Ishikawa (cell line): ENCODE measurements around the gene BCL7A.

ENCODE experiments used
- CEBPB ChIP-seq: IDR thresholded peaks from 2 replicates; pipeline ENCODE4 v1.6.1; 2012
- CREB1 ChIP-seq: IDR thresholded peaks from 2 replicates; pipeline ENCODE4 v1.6.1; 2012; ENCODE audit warnings: low read depth
- EGR1 ChIP-seq: IDR thresholded peaks from 2 replicates; pipeline ENCODE4 v1.6.1; 2012
- EP300 ChIP-seq: IDR thresholded peaks from 2 replicates; pipeline ENCODE4 v1.6.1; 2012; ENCODE audit warnings: borderline replicate concordance
- FOXM1 ChIP-seq: IDR thresholded peaks from 2 replicates; pipeline ENCODE4 v1.6.1; 2012; ENCODE audit warnings: low read depth, borderline replicate concordance
- RAD21 ChIP-seq: IDR thresholded peaks from 2 replicates; pipeline ENCODE4 v1.6.1; 2012; ENCODE audit warnings: low read depth
- TAF1 ChIP-seq: IDR thresholded peaks from 2 replicates; pipeline ENCODE4 v1.6.1; 2012; ENCODE audit warnings: low read depth, mild to moderate bottlenecking
- TCF12 ChIP-seq: IDR thresholded peaks from 2 replicates; pipeline ENCODE4 v1.6.1; 2012; ENCODE audit warnings: low read depth
- TEAD4 ChIP-seq: IDR thresholded peaks from 2 replicates; pipeline ENCODE4 v1.6.1; 2012
- YY1 ChIP-seq: IDR thresholded peaks from 2 replicates; pipeline ENCODE4 v1.6.1; 2012; ENCODE audit warnings: low read depth
- TF ChIP-seq, protein P1 (sequence below): IDR thresholded peaks from 2 replicates; pipeline ENCODE4 v1.6.1; 2012
- TF ChIP-seq, protein P2 (sequence below): IDR thresholded peaks from 2 replicates; pipeline ENCODE4 v1.6.1; 2012
- TF ChIP-seq, protein P3 (sequence below): IDR thresholded peaks from 2 replicates; pipeline ENCODE4 v1.6.1; 2012; ENCODE audit warnings: low read depth, mild to moderate bottlenecking

The BCL7A gene

DNA sequence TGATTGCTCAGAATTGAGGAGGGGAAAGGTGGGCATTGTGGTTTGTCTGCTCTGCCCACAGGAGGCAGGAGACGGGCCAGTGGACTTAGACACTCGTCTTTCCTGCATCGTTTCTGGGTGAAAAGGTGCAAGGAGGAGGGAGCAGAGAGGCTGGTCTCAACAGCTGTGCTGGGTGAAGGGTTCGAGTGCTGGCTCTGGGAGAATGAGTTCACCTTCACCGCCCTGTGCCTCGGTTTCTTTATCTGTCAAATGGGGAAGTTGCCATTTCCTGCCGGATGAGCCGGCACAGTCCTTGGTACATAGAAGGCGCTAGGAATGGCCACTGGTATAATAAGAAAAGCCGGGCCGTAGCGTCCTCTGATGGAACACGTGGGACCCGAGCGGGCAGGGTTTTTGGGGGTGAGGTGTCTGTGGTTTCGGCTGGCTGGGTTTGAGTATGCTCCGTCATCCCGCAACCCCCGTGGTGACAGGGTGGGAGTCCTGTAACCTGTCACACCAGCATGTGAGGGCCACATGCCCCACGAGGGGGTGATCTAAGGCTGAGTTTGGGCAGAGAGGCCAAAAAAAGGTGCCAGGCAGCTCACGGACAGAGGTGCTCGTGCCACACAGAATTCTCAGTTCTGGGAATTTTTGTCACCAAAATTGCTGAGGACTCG lies 7.3 kb downstream of the BCL7A start:
- TF ChIP-seq EP300 (no peak), YY1 (no peak), CEBPB (no peak), TEAD4 (no peak), TAF1 (no peak)
- TF ChIP-seq, protein P1, sequence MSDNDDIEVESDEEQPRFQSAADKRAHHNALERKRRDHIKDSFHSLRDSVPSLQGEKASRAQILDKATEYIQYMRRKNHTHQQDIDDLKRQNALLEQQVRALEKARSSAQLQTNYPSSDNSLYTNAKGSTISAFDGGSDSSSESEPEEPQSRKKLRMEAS, result no peak
- TF ChIP-seq, protein P2, sequence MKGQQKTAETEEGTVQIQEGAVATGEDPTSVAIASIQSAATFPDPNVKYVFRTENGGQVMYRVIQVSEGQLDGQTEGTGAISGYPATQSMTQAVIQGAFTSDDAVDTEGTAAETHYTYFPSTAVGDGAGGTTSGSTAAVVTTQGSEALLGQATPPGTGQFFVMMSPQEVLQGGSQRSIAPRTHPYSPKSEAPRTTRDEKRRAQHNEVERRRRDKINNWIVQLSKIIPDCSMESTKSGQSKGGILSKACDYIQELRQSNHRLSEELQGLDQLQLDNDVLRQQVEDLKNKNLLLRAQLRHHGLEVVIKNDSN, result no peak

DNA sequence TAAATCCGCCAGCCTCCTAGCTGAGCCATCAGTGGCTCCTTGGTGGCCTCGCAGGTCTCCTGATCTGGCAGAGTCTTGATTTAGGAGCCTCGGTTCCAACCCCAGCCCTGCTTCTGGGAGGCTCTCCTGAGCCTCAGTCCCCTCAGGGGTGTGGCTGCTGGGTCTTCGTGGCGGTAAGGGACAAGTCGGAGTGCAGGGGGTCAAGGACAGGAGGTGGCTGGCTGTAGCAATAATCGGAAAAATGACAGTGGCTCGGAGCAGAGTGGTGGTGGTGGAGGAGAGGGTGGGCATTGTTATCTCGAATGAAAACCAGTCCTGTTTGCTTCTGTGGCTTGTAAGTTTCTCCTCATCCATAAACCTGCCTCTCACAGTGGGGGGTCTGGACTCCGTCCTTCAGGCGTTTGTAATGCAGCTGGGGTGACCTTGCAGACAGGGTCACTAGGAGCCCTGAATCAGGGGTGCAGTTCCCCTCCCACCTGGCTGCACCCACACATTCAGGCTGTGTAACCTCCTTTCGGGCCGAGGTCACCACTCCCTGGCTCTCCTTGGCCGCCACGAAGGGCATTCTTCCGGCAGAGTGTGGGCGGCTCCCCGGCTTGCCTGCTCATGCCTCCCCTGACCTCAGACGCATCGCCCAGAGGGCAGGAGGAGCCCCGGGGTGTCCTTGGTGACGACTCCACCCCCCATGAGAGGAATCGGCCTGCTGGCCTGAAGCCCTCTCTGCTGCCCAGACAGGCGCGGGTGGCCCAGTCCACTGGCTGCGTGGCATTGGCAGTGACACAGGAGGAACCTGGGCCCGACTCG lies 8.1 kb downstream of the BCL7A start:
- no peak for TF ChIP-seq TEAD4
- no peak for TF ChIP-seq FOXM1
- TF ChIP-seq YY1, result no peak
- TF ChIP-seq TAF1, result no peak
- TF ChIP-seq, protein P3, sequence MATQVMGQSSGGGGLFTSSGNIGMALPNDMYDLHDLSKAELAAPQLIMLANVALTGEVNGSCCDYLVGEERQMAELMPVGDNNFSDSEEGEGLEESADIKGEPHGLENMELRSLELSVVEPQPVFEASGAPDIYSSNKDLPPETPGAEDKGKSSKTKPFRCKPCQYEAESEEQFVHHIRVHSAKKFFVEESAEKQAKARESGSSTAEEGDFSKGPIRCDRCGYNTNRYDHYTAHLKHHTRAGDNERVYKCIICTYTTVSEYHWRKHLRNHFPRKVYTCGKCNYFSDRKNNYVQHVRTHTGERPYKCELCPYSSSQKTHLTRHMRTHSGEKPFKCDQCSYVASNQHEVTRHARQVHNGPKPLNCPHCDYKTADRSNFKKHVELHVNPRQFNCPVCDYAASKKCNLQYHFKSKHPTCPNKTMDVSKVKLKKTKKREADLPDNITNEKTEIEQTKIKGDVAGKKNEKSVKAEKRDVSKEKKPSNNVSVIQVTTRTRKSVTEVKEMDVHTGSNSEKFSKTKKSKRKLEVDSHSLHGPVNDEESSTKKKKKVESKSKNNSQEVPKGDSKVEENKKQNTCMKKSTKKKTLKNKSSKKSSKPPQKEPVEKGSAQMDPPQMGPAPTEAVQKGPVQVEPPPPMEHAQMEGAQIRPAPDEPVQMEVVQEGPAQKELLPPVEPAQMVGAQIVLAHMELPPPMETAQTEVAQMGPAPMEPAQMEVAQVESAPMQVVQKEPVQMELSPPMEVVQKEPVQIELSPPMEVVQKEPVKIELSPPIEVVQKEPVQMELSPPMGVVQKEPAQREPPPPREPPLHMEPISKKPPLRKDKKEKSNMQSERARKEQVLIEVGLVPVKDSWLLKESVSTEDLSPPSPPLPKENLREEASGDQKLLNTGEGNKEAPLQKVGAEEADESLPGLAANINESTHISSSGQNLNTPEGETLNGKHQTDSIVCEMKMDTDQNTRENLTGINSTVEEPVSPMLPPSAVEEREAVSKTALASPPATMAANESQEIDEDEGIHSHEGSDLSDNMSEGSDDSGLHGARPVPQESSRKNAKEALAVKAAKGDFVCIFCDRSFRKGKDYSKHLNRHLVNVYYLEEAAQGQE, result no peak
- no peak for TF ChIP-seq CREB1
- no peak for TF ChIP-seq EGR1

DNA sequence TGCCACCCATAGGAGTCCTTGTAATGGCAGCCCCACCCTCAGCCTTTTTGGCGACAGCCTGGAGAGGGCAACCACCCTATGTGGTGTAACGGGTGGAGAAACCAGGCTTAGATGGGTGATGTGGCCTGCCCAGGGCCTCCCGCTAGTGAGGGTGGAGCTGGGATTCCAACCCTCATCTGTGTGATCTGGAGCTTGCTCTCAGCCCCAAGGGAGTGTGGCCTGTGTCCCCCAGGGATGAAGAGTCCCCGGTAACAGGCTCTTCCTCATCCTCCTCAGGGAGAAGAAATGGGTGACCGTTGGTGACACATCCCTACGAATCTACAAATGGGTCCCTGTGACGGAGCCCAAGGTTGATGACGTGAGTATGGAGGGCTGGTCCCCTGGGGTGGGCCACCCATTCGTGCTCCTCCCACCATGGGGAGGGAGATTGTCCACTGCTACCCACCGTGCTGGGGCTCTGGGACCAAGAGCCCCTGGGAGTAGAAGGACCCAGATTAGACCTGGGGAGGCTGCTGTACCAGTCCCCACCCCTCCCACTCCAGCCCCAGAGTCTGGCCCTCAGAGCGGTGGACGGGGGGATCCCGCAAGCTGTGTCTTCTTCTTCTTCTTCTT lies 8.8 kb downstream of the BCL7A start:
- TF ChIP-seq CEBPB (no peak), CREB1 (no peak), FOXM1 (no peak), EGR1 (no peak), RAD21 (no peak), TAF1 (no peak), YY1 (no peak), TCF12 (no peak), EP300 (no peak), TEAD4 (no peak)
- TF ChIP-seq, protein P1, result no peak
- TF ChIP-seq, protein P2, result no peak
- TF ChIP-seq, protein P3, result no peak

DNA sequence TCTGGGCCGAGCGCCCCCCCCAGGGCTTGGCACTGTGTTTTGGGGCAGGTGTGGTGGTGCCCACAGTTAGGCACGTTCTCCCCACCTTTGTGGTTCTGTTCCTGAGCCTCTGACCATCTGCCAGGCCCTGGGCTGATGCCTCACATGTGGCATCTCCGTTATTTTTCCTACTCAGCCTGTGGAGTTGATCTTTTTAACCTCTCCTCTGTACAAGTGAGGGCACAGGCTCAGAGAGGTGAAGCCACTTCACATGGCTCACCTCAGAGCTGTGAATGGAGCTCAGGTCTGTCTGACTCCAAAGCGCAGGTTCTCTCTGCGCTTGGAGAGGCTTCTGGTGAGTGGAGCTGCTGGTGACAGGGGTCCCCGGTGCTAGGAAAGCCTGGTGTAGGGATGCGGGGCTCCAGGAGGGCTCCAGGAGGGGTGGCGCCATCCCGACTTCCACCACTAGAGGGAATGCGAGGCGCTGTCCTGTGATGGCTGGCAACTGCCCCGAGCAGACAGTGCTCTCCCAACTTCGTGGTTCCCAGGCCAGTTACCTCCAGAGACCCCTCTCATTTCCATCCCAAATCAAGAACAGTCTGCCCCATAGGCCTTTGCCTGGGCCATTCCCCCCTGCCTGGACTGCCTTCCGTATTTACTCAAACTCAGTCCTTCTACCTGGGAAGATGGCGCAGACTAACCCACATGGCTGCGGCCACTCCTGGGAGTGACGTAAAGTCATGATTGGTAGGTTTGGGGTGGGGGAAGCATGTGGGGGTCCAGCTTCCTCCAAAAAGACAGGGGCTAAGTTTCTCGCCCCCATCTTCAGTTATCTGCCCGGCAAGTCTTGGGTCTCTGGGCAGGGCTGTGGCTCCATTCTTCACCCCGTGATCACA lies 9.9 kb downstream of the BCL7A start:
- TF ChIP-seq EGR1 (no peak), RAD21 (peak; percentile 36; the same call in 1 of the 2 replicates), CEBPB (no peak)
- TF ChIP-seq, protein P3, result no peak
